WTC11 (cell line): ENCODE results near the gene POMT1. TPM values are rescaled to one million over a fixed set of nuclear protein-coding genes. Genes with fewer than 3 reads are reported as not detected.

Experiments
- ATAC-seq: fragments of 200-7000 bp; cut with Tn5 transposase; 2 replicates; pipeline ENCODE4 v1.10.0; 2021; ENCODE audit warnings: mild to moderate bottlenecking, moderate library complexity
- CTCF ChIA-PET: fragments of 300-600 bp; sonication (Branson Sonifier 250); formaldehyde crosslinking; loops from one replicate; lab custom pipeline; 2021; ENCODE audit warnings: antibody characterized with exemption; lab: Charles Lee
- POLR2A ChIA-PET: fragments of 350-600 bp; sonication (Branson Sonifier 250); formaldehyde crosslinking; loops from one replicate; lab custom pipeline; 2021; ENCODE audit warnings: antibody characterized with exemption; lab: Charles Lee
- DNase-seq: peaks from one replicate; pipeline ENCODE4 v3.0.0; 2021; ENCODE audit warnings: low spot score
- H3K27ac Mint-ChIP-seq: 2 replicates; pipeline ENCODE4 v1.8.0; 2021; ENCODE audit warnings: mixed read lengths
- H3K27me3 Mint-ChIP-seq: 2 replicates; pipeline ENCODE4 v1.8.0; 2021; ENCODE audit warnings: low read depth, mild to moderate bottlenecking, moderate library complexity, mixed read lengths
- H3K36me3 Mint-ChIP-seq: 2 replicates; pipeline ENCODE4 v1.8.0; 2021; ENCODE audit warnings: mixed read lengths
- H3K4me1 Mint-ChIP-seq: 2 replicates; pipeline ENCODE4 v1.8.0; 2022; ENCODE audit warnings: mixed read lengths
- H3K4me3 Mint-ChIP-seq: 2 replicates; pipeline ENCODE4 v1.8.0; 2021; ENCODE audit warnings: mild to moderate bottlenecking, moderate library complexity, mixed read lengths
- H3K9me3 Mint-ChIP-seq: 2 replicates; pipeline ENCODE4 v1.8.0; 2021; ENCODE audit warnings: mixed read lengths
- FOXK1 ChIP-seq: sonication (generic); formaldehyde crosslinking; IDR thresholded peaks from 2 replicates; pipeline ENCODE4 v1.8.0; 2022; ENCODE audit warnings: mild to moderate bottlenecking, moderate library complexity, missing genetic modification reagents
- JUN ChIP-seq: sonication (generic); formaldehyde crosslinking; IDR thresholded peaks from 2 replicates; pipeline ENCODE4 v1.8.0; 2023; ENCODE audit warnings: mild to moderate bottlenecking, missing genetic modification reagents
- NFYB ChIP-seq: sonication (generic); formaldehyde crosslinking; conservative IDR thresholded peaks from 2 replicates; pipeline ENCODE4 v1.8.0; 2022; ENCODE audit warnings: low read depth, missing genetic modification reagents
- SMAD3 ChIP-seq: sonication (generic); formaldehyde crosslinking; IDR thresholded peaks from 2 replicates; pipeline ENCODE4 v1.8.0; 2022; ENCODE audit warnings: missing genetic modification reagents, mild to moderate bottlenecking, borderline replicate concordance
- TCF7 ChIP-seq: sonication (generic); formaldehyde crosslinking; IDR thresholded peaks from 2 replicates; pipeline ENCODE4 v1.8.0; 2022; ENCODE audit warnings: mild to moderate bottlenecking, low read depth, missing genetic modification reagents, moderate library complexity
- TP53 ChIP-seq: sonication (generic); formaldehyde crosslinking; IDR thresholded peaks from 2 replicates; pipeline ENCODE4 v1.8.1; 2023; ENCODE audit warnings: mild to moderate bottlenecking, missing genetic modification reagents
- ZBTB21 ChIP-seq: sonication (generic); formaldehyde crosslinking; IDR thresholded peaks from 2 replicates; pipeline ENCODE4 v1.8.1; 2023; ENCODE audit warnings: mild to moderate bottlenecking, missing genetic modification reagents, borderline replicate concordance
- ZNF121 ChIP-seq: sonication (generic); formaldehyde crosslinking; IDR thresholded peaks from 2 replicates; pipeline ENCODE4 v1.8.0; 2023; ENCODE audit warnings: missing genetic modification reagents
- ZNF138 ChIP-seq: sonication (generic); formaldehyde crosslinking; conservative IDR thresholded peaks from 2 replicates; pipeline ENCODE4 v1.8.1; 2022; ENCODE audit warnings: mild to moderate bottlenecking, moderate library complexity, missing genetic modification reagents
- ZNF219 ChIP-seq: sonication (generic); formaldehyde crosslinking; IDR thresholded peaks from 2 replicates; pipeline ENCODE4 v1.8.0; 2023; ENCODE audit warnings: missing genetic modification reagents, mild to moderate bottlenecking, borderline replicate concordance
- ZNF317 ChIP-seq: sonication (generic); formaldehyde crosslinking; IDR thresholded peaks from 2 replicates; pipeline ENCODE4 v1.8.1; 2023; ENCODE audit warnings: low read depth, mild to moderate bottlenecking, moderate library complexity, missing genetic modification reagents, borderline replicate concordance
- ZNF423 ChIP-seq: fragments of 250-450 bp; sonication (Bioruptor Pico); IDR thresholded peaks from 2 replicates; pipeline ENCODE4 v2.1.2; 2022; ENCODE audit warnings: mild to moderate bottlenecking, moderate library complexity
- total RNA-seq: library from RNA; stranded (reverse); gene quantifications from 3 replicates; pipeline ENCODE4 v1.2.3, GENCODE V29; 2021
- TF ChIP-seq, protein P1 (sequence below): sonication (generic); formaldehyde crosslinking; IDR thresholded peaks from 2 replicates; pipeline ENCODE4 v1.8.0; 2022; ENCODE audit warnings: mild to moderate bottlenecking, missing genetic modification reagents
- TF ChIP-seq, protein P2 (sequence below): fragments of 250-450 bp; sonication (Bioruptor Pico); IDR thresholded peaks from 2 replicates; pipeline ENCODE4 v1.9.0; 2021; ENCODE audit warnings: mild to moderate bottlenecking
- TF ChIP-seq, protein P3 (sequence below): sonication (generic); formaldehyde crosslinking; IDR thresholded peaks from 2 replicates; pipeline ENCODE4 v1.8.1; 2023; ENCODE audit warnings: mild to moderate bottlenecking, missing genetic modification reagents, moderate library complexity
- TF ChIP-seq, protein P4 (sequence below): sonication (generic); formaldehyde crosslinking; IDR thresholded peaks from 2 replicates; pipeline ENCODE4 v1.8.1; 2023; ENCODE audit warnings: mild to moderate bottlenecking, missing genetic modification reagents, moderate library complexity
- TF ChIP-seq, protein P5 (sequence below): sonication (generic); formaldehyde crosslinking; IDR thresholded peaks from 2 replicates; pipeline ENCODE4 v1.8.0; 2022; ENCODE audit warnings: mild to moderate bottlenecking, missing genetic modification reagents
- TF ChIP-seq, protein P6 (sequence below): sonication (generic); formaldehyde crosslinking; IDR thresholded peaks from 2 replicates; pipeline ENCODE4 v1.8.0; 2023; ENCODE audit warnings: mild to moderate bottlenecking, missing genetic modification reagents

POMT1 gene
- total RNA-seq, 1 experiment from 2014 or later: 36.2 TPM

DNA sequence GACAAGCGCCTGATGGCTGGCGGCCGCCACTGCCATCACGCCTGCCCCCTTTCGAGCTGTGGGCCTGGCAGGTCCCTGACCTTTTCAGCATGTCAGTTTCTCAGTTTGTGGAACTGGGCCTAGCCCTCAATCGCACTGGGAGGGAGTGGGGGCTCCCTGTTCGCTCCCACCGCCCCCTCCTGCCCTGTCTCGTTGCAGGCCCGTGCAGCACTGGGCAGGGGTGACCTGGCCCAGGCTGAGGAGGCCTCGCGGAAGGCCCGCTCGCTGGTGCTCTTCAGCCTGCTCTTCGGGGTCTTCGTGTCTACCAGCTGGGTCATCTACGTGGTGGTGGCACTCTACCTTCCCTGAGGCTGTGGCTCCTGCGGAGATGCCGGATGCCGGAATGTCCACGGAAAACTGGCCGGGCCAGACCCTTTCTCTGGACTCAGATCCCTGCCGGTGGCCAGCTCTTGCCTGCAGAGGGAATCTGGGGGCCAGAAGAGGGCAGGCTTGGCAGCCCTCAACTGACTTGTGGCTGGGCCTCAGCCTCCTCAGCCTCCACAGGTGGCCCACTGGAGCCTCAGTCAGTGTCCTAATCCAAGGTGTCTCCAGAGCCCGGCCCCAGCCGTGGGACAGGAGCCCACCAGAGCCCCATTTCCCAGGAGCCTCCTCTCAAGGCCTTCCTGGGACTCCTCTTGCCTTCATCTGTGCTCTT, 55.3 kb downstream of the POMT1 start:
- Mint-ChIP-seq H3K4me1 (peaks cover 9% of the 10 kb centered on the region), H3K27me3 (peaks cover 40% of the 10 kb centered on the region), H3K36me3 (peaks cover 8% of the 10 kb centered on the region)
- ATAC-seq (no peak), DNase-seq (no peak)
- CTCF ChIA-PET: interaction anchor here (0.6 to 1.2 kb wide), 3 partner anchors 11 to 33 kb away, joined by 3 to 4 read pairs (median 3); partner anchors contain the start of gene PRRT1B
- no peak for TF ChIP-seq ZNF138
- TF ChIP-seq, protein P1, sequence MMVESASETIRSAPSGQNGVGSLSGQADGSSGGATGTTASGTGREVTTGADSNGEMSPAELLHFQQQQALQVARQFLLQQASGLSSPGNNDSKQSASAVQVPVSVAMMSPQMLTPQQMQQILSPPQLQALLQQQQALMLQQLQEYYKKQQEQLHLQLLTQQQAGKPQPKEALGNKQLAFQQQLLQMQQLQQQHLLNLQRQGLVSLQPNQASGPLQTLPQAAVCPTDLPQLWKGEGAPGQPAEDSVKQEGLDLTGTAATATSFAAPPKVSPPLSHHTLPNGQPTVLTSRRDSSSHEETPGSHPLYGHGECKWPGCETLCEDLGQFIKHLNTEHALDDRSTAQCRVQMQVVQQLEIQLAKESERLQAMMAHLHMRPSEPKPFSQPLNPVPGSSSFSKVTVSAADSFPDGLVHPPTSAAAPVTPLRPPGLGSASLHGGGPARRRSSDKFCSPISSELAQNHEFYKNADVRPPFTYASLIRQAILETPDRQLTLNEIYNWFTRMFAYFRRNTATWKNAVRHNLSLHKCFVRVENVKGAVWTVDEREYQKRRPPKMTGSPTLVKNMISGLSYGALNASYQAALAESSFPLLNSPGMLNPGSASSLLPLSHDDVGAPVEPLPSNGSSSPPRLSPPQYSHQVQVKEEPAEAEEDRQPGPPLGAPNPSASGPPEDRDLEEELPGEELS (CRISPR knock-in tag): no peak
- TF ChIP-seq, protein P2, sequence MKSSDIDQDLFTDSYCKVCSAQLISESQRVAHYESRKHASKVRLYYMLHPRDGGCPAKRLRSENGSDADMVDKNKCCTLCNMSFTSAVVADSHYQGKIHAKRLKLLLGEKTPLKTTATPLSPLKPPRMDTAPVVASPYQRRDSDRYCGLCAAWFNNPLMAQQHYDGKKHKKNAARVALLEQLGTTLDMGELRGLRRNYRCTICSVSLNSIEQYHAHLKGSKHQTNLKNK (CRISPR knock-in tag): no peak
- no peak for TF ChIP-seq ZNF317 (CRISPR knock-in tag)
- TF ChIP-seq JUN (CRISPR knock-in tag): no peak
- TF ChIP-seq TCF7: no peak
- no peak for TF ChIP-seq ZNF423 (CRISPR knock-in tag)
- no peak for TF ChIP-seq FOXK1 (CRISPR knock-in tag)
- TF ChIP-seq ZNF219 (CRISPR knock-in tag): no peak
- TF ChIP-seq SMAD3 (CRISPR knock-in tag): no peak
- no peak for TF ChIP-seq ZNF121 (CRISPR knock-in tag)
- no peak for TF ChIP-seq NFYB (CRISPR knock-in tag)
- TF ChIP-seq, protein P3, sequence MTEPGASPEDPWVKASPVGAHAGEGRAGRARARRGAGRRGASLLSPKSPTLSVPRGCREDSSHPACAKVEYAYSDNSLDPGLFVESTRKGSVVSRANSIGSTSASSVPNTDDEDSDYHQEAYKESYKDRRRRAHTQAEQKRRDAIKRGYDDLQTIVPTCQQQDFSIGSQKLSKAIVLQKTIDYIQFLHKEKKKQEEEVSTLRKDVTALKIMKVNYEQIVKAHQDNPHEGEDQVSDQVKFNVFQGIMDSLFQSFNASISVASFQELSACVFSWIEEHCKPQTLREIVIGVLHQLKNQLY (CRISPR knock-in tag): no peak
- TF ChIP-seq, protein P4, sequence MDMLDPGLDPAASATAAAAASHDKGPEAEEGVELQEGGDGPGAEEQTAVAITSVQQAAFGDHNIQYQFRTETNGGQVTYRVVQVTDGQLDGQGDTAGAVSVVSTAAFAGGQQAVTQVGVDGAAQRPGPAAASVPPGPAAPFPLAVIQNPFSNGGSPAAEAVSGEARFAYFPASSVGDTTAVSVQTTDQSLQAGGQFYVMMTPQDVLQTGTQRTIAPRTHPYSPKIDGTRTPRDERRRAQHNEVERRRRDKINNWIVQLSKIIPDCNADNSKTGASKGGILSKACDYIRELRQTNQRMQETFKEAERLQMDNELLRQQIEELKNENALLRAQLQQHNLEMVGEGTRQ (CRISPR knock-in tag): no peak
- TF ChIP-seq, protein P5, sequence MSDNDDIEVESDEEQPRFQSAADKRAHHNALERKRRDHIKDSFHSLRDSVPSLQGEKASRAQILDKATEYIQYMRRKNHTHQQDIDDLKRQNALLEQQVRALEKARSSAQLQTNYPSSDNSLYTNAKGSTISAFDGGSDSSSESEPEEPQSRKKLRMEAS (CRISPR knock-in tag): no peak
- TF ChIP-seq TP53 (CRISPR knock-in tag): no peak
- TF ChIP-seq ZBTB21 (CRISPR knock-in tag): no peak
- TF ChIP-seq, protein P6, sequence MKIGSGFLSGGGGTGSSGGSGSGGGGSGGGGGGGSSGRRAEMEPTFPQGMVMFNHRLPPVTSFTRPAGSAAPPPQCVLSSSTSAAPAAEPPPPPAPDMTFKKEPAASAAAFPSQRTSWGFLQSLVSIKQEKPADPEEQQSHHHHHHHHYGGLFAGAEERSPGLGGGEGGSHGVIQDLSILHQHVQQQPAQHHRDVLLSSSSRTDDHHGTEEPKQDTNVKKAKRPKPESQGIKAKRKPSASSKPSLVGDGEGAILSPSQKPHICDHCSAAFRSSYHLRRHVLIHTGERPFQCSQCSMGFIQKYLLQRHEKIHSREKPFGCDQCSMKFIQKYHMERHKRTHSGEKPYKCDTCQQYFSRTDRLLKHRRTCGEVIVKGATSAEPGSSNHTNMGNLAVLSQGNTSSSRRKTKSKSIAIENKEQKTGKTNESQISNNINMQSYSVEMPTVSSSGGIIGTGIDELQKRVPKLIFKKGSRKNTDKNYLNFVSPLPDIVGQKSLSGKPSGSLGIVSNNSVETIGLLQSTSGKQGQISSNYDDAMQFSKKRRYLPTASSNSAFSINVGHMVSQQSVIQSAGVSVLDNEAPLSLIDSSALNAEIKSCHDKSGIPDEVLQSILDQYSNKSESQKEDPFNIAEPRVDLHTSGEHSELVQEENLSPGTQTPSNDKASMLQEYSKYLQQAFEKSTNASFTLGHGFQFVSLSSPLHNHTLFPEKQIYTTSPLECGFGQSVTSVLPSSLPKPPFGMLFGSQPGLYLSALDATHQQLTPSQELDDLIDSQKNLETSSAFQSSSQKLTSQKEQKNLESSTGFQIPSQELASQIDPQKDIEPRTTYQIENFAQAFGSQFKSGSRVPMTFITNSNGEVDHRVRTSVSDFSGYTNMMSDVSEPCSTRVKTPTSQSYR (CRISPR knock-in tag): no peak
- TF ChIP-seq, all 79 proteins: peak for 0
- peaks cover 30% of the 10 kb centered on the region for H3K9me3 Mint-ChIP-seq
- POLR2A ChIA-PET: no interaction called here
- H3K4me3 Mint-ChIP-seq: no peak overlapping the region
- no peak overlapping the region for H3K27ac Mint-ChIP-seq
